ENCODE measurements around the gene MAP3K4. TPM values are rescaled to one million over a fixed set of nuclear protein-coding genes. Genes with fewer than 3 reads are reported as not detected.

Gene MAP3K4
- total and polyA plus RNA-seq, 10 donors: 11.4 to 65.5 (median 37.0) TPM

- intact Hi-C loops (cut with DNase I; ENCODE audit: low total_unique reads): loop anchor here (10.0 kb wide), 1 partner anchor 250 kb away; no protein-coding TSS in a partner anchor
- no peaks in the 10 kb centered on the region for H3K9me3 ChIP-seq
- DNase-seq: no peak
- H3K4me3 ChIP-seq: no peak overlapping the region
- TF ChIP-seq POLR2A (IDR thresholded peaks at IDR 0.05): no peak
- TF ChIP-seq CTCF (IDR thresholded peaks at IDR 0.05 in 8 of 11, conservative IDR thresholded peaks at IDR 0.05 in 3 of 11): no peak
- no peak for TF ChIP-seq POLR2AphosphoS5 (IDR thresholded peaks at IDR 0.05)
- H3K4me1 ChIP-seq: no peaks in the 10 kb centered on the region
- H3K27ac ChIP-seq: no peak overlapping the region
- no peaks in the 10 kb centered on the region for H3K27me3 ChIP-seq (replicated peaks in 1 of 7)
- peaks cover 0 to 100% (median 75%) of the 10 kb centered on the region in 6 donors for H3K36me3 ChIP-seq
Observed at GRCh38 chr6:161104966-161105365, 113.4 kb downstream of the MAP3K4 start.

DNA sequence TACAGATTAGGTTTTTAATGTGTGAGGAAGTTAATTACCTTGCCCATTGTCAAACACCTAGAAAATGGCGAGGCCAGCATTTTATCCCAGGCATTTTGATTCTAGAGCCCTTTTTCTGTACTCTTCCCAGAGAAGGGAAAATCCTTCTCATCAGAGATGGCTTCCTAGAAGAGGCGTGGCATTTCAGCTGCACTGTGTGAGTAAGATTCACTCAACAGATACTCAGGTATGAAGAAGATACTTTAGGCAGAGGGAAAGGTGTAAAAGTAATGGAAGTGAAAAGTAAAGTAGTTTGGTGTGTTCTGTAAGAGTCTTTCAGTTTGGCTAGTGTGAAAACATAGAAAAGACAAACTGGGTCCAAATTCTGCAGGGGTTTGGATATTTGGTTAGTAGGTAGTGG is 113.8 kb downstream of the MAP3K4 start:
- no peaks in the 10 kb centered on the region for H3K27me3 ChIP-seq (replicated peaks in 1 of 7)
- no peak for TF ChIP-seq POLR2A (IDR thresholded peaks at IDR 0.05)
- no peak for TF ChIP-seq CTCF (IDR thresholded peaks at IDR 0.05 in 8 of 11, conservative IDR thresholded peaks at IDR 0.05 in 3 of 11)
- no peak for TF ChIP-seq POLR2AphosphoS5 (IDR thresholded peaks at IDR 0.05)
- intact Hi-C loops (cut with DNase I; ENCODE audit: low total_unique reads): loop anchor here (10.0 kb wide), 1 partner anchor 249 kb away; no protein-coding TSS in a partner anchor
- no peak for DNase-seq
- no peaks in the 10 kb centered on the region for H3K4me1 ChIP-seq
- no peak overlapping the region for H3K4me3 ChIP-seq
- H3K27ac ChIP-seq: no peak overlapping the region
- WGBS, 5 donors: 96 to 98% (median 97%) methylated on average over 2 of the region's 2 CpGs
- H3K36me3 ChIP-seq: peaks cover 0 to 100% (median 77%) of the 10 kb centered on the region in 6 donors
- H3K9me3 ChIP-seq: no peaks in the 10 kb centered on the region

- Histone ChIP-seq H3K36me3 (peaks cover 6 to 100% (median 85%) of the 10 kb centered on the region in 6 donors), H3K27ac (no peak overlapping the region), H3K4me1 (no peaks in the 10 kb centered on the region), H3K9me3 (no peaks in the 10 kb centered on the region), H3K4me3 (no peak overlapping the region), H3K27me3 (replicated peaks in 1 of 7) (no peaks in the 10 kb centered on the region)
- DNase-seq: no peak
- 83 to 96% (median 87%) methylated on average over 23 of the region's 23 CpGs for WGBS, 5 donors
- intact Hi-C loops (cut with DNase I; ENCODE audit: low total_unique reads): loop anchor here (10.0 kb wide), 1 partner anchor 247 kb away; no protein-coding TSS in a partner anchor
- TF ChIP-seq POLR2AphosphoS5 (IDR thresholded peaks at IDR 0.05) (no peak), POLR2A (IDR thresholded peaks at IDR 0.05) (no peak), CTCF (IDR thresholded peaks at IDR 0.05 in 8 of 11, conservative IDR thresholded peaks at IDR 0.05 in 3 of 11) (no peak)
Observed at GRCh38 chr6:161107779-161108730, 116.5 kb downstream of the MAP3K4 start.

DNA sequence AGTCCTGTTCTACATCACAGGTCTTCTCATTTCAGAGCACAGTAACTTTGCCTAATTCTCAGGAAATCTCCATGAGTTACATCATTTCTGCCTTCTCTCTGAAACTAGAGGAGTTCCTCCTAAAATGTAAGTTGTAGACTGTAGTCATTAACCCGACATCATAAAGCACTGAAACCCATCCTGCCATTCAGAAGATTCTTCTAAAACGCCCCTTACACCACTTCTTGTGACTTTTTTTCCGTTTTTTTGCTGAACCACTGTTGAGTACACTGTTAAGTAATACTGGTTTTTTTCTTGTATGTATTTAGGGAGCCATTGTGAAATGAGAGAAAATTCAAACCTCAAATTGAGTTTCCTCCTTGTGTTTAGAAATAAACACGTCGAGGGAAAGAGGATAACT is 117.3 kb downstream of the MAP3K4 start:
- no peak for TF ChIP-seq POLR2AphosphoS5 (IDR thresholded peaks at IDR 0.05)
- TF ChIP-seq CTCF (IDR thresholded peaks at IDR 0.05 in 8 of 11, conservative IDR thresholded peaks at IDR 0.05 in 3 of 11): no peak
- no peak for TF ChIP-seq POLR2A (IDR thresholded peaks at IDR 0.05)
- no peak for DNase-seq
- intact Hi-C loops (cut with DNase I; ENCODE audit: low total_unique reads): loop anchor here (10.0 kb wide), 1 partner anchor 246 kb away; no protein-coding TSS in a partner anchor
- Histone ChIP-seq H3K27ac (no peak overlapping the region), H3K4me3 (no peak overlapping the region), H3K27me3 (replicated peaks in 1 of 7) (no peaks in the 10 kb centered on the region), H3K4me1 (no peaks in the 10 kb centered on the region), H3K9me3 (no peaks in the 10 kb centered on the region), H3K36me3 (peaks cover 6 to 100% (median 85%) of the 10 kb centered on the region in 6 donors)
- 50 to 88% (median 78%) methylated on average over 5 of the region's 5 CpGs for WGBS, 5 donors

All from spleen (tissue), 11 donors.